Osteocyte (in vitro differentiated cells): ENCODE measurements around the gene GOLT1B. TPM values are rescaled to one million over a fixed set of nuclear protein-coding genes. Genes with fewer than 3 reads are reported as not detected.

Experiments used
- total RNA-seq: library from RNA; stranded (reverse); gene quantifications from 2 replicates; pipeline ENCODE4 v1.2.1, GENCODE V29; 2021

GOLT1B gene
- total RNA-seq, 1 donor from 2014 or later: 56.9 TPM

Other genes with a start within 250 kb of the GOLT1B start
- 2.4 and 3.8 TPM in 2 replicates for gene SLCO1A2, start 166.9 kb upstream of the GOLT1B start, total RNA-seq
- gene IAPP, start 128.9 kb upstream of the GOLT1B start, total RNA-seq: not detected in 2 replicates
- gene PYROXD1, start 64.1 kb upstream of the GOLT1B start, total RNA-seq: 15.3 and 16.9 TPM in 2 replicates
- gene RECQL, start 154 bp upstream of the GOLT1B start, total RNA-seq: 40.7 and 43.4 TPM in 2 replicates
- gene SPX, start 24.5 kb downstream of the GOLT1B start, total RNA-seq: 9.4 and 11.6 TPM in 2 replicates
- gene GYS2, start 103.1 kb downstream of the GOLT1B start, total RNA-seq: 0.10 TPM in 1 of 2 replicates, not detected in the other
- gene LDHB, start 156.1 kb downstream of the GOLT1B start, total RNA-seq: 627 and 636 TPM in 2 replicates